ENCODE measurements around the gene ZSWIM5.
"Not testable (repeated sequence)": the region's sequence is repeated elsewhere in the genome, so short reads cannot be mapped to it uniquely, and the experiment has no call there.

The ZSWIM5 gene

DNA sequence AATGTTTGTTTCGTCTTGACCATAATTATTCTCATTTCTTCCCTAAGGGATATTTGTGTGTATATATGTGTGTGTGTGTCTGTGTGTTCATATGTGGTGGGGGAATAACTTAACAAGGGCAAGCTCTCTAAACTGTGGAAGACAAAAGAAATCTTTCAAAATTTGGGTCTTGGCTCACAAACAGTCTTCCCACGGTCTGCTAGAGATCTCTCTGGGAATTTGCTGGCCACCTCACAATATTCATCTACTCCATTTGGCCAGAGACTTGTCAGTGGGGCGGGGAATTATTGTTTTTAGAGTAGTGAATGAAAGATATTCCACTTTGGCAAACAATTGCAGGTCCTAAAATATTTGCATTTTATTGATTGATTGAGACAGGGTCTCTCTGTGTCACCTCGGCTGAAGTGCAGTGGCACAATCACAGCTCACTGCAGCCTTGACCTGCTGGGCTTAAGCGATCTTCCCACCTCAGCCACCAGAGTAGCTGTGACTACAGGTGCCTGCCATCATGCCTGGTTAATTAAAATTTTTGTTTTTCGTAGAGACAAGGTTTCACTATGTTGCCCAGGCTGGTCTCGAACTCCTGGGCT lies 212.0 kb downstream of the ZSWIM5 start:
- no peaks in the 10 kb centered on the region for H3K36me3 ChIP-seq (ENCODE audit: control insufficient read depth, insufficient read depth, low read length)
- H3K27me3 ChIP-seq (replicated peaks; ENCODE audit: control insufficient read depth, insufficient read depth, low read length): no peaks in the 10 kb centered on the region
- TF ChIP-seq, protein P1, sequence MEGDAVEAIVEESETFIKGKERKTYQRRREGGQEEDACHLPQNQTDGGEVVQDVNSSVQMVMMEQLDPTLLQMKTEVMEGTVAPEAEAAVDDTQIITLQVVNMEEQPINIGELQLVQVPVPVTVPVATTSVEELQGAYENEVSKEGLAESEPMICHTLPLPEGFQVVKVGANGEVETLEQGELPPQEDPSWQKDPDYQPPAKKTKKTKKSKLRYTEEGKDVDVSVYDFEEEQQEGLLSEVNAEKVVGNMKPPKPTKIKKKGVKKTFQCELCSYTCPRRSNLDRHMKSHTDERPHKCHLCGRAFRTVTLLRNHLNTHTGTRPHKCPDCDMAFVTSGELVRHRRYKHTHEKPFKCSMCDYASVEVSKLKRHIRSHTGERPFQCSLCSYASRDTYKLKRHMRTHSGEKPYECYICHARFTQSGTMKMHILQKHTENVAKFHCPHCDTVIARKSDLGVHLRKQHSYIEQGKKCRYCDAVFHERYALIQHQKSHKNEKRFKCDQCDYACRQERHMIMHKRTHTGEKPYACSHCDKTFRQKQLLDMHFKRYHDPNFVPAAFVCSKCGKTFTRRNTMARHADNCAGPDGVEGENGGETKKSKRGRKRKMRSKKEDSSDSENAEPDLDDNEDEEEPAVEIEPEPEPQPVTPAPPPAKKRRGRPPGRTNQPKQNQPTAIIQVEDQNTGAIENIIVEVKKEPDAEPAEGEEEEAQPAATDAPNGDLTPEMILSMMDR (IDR thresholded peaks at IDR 0.05; ENCODE audit: insufficient read depth, low read length, poor library complexity, severe bottlenecking): no peak
- H3K4me3 ChIP-seq (replicated peaks; ENCODE audit: low read depth, low read length): no peak overlapping the region
- DNase-seq (ENCODE audit: extremely low read depth, insufficient read length): no peak

DNA sequence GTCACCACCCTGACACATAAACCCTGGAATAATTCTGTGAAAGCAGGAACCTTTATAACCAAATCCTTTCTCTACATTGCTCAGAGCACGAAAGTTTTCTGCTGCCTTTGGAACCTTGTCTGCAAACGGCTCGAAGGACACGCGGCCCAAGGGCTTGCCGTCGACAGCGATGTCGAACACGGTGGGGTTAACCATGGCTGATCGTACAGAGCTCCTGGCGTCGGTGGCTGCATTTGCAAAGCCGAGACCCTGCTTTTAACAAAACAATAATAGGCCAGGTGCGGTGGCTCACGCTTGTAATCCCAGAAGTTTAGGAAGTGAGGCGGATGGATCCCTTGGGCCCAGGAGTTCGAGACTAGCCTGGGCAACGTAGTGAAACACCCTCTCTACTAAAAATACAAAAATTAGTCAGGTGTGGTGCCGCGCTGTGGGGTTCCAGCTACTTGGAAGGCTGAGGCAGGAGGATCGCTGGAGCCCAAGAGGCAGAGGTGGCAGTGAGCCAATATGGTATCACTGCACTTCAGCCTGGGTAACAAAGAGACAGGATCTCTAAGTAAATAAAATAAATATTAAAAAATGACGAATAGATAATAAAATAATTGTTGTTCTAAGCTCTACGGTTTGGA lies 217.8 kb downstream of the ZSWIM5 start:
- H3K36me3 ChIP-seq (ENCODE audit: control insufficient read depth, insufficient read depth, low read length): no peaks in the 10 kb centered on the region
- H3K4me3 ChIP-seq (replicated peaks; ENCODE audit: low read depth, low read length): no peak overlapping the region
- TF ChIP-seq, protein P1 (IDR thresholded peaks at IDR 0.05; ENCODE audit: insufficient read depth, low read length, poor library complexity, severe bottlenecking): no peak
- no peak for DNase-seq (ENCODE audit: extremely low read depth, insufficient read length)
- no peaks in the 10 kb centered on the region for H3K27me3 ChIP-seq (replicated peaks; ENCODE audit: control insufficient read depth, insufficient read depth, low read length)

DNA sequence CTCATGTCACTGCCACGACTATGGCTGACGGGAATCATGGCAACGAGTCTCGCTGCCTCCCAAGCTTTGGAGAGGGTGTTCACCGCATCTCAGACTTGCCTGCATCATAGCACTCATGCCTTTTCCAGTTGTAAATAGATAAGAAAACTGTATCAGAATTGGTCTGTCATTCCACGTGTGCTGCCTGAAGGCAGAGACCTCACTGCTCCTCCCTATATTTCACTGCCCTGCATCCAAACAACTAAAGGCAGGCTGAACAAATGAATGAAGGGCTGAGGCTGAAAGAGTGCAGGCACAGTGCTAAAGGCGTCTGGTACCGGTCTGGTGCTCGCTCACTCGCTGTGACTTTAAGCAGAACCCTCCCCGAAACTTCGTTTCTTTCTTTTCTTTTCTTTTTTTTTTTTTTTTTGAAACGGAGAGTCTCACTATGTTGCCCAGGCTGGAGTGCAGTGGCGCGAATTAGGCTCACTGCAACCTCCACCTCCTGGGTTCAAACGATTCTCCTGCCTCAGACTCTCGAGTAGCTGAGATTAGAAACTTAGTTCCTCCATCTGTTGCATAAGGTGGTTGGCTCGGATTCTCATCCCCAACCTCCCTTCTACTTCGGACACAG lies 220.6 kb downstream of the ZSWIM5 start:
- TF ChIP-seq, protein P1 (IDR thresholded peaks at IDR 0.05; ENCODE audit: insufficient read depth, low read length, poor library complexity, severe bottlenecking): no peak
- Histone ChIP-seq H3K4me3 (replicated peaks; ENCODE audit: low read depth, low read length) (peak overlapping the region; percentile 93), H3K36me3 (ENCODE audit: control insufficient read depth, insufficient read depth, low read length) (peaks cover 1% of the 10 kb centered on the region; the same call in 1 of the 2 replicates), H3K27me3 (replicated peaks; ENCODE audit: control insufficient read depth, insufficient read depth, low read length) (no peaks in the 10 kb centered on the region)
- no peak for DNase-seq (ENCODE audit: extremely low read depth, insufficient read length)

DNA sequence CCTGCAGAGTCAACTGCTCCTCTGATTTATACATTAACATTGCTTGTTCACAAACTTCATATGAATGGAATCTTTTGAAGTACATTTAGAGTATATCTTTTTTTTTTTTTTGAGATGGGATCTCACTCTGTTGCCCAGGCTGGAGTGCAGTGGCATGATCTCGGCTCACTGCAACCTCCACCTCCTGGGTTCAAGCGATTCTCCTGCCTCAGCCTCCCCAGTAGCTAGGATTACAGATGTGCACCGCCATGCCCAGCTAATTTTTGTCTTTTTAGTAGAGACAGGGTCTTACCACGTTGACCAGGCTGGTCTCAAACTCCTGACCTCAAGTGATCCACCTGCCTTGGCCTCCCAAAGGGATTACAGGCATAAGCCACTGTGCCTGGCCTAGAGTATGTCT lies 229.0 kb downstream of the ZSWIM5 start:
- not testable (repeated sequence) for DNase-seq (ENCODE audit: extremely low read depth, insufficient read length); H3K4me3 ChIP-seq (replicated peaks; ENCODE audit: low read depth, low read length); H3K27me3 ChIP-seq (replicated peaks; ENCODE audit: control insufficient read depth, insufficient read depth, low read length); H3K36me3 ChIP-seq (ENCODE audit: control insufficient read depth, insufficient read depth, low read length)

DNA sequence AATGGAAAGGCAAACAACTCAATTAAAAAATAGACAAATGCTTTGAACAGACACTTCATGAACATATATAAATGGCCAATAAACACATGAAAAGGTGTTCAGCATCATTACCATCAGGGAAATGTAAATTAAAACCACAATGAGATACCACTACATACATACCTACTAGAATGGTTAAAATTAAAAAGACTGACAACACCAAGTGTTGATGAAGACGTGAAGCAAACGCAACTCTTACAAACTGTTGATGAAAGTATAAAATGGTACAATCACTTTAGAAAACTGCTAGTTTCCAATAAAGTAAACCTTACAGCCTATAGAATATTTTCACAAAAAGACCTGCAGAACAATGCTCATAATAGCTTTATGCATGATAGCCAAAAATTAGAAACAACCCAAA lies 230.2 kb downstream of the ZSWIM5 start:
- TF ChIP-seq, protein P1 (IDR thresholded peaks at IDR 0.05; ENCODE audit: insufficient read depth, low read length, poor library complexity, severe bottlenecking): no peak
- no peak overlapping the region for H3K4me3 ChIP-seq (replicated peaks; ENCODE audit: low read depth, low read length)
- H3K36me3 ChIP-seq (ENCODE audit: control insufficient read depth, insufficient read depth, low read length): peaks cover 8% of the 10 kb centered on the region

DNA sequence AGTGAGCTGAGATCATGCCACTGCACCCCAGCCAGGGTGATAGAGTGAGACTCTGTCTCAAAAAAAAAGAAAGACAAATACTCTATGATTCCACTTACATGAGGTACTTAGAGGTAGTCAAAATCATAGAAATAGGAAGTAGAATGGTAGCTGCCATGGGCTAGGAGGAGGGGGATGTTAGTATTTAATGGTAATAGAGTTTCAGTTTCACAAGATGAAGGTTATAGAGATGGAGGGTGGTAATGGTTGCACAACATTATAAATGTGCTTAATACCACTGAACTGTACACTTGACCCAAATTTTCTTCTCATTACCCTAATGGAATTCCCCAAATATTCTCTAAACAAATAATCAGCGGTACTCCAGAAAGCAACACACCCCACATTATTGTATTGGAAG lies 232.8 kb downstream of the ZSWIM5 start:
- Histone ChIP-seq H3K4me3 (replicated peaks; ENCODE audit: low read depth, low read length) (no peak overlapping the region), H3K36me3 (ENCODE audit: control insufficient read depth, insufficient read depth, low read length) (peaks cover 3% of the 10 kb centered on the region), H3K27me3 (replicated peaks; ENCODE audit: control insufficient read depth, insufficient read depth, low read length) (no peaks in the 10 kb centered on the region)
- no peak for DNase-seq (ENCODE audit: extremely low read depth, insufficient read length)
- TF ChIP-seq, protein P1 (IDR thresholded peaks at IDR 0.05; ENCODE audit: insufficient read depth, low read length, poor library complexity, severe bottlenecking): no peak

More for the DNA sequence above, 230.2 kb downstream of the ZSWIM5 start:
- no peak for DNase-seq (ENCODE audit: extremely low read depth, insufficient read length)
- no peaks in the 10 kb centered on the region for H3K27me3 ChIP-seq (replicated peaks; ENCODE audit: control insufficient read depth, insufficient read depth, low read length)
